Thyroid gland (tissue), 4 donors: ENCODE results near the gene ZC2HC1C.

Experiments used
- CTCF ChIP-seq, 6 experiments: fragments of 200-600 bp in 3 of 6; fragments of 450-650 bp in 3 of 6; sonication (generic) in 3 of 6; IDR thresholded peaks; one replicate each; pipeline ENCODE4 v1.5.1; 2016 to 2019; ENCODE audit warnings: antibody characterized with exemption in 6 of 6, mild to moderate bottlenecking in 2 of 6, inconsistent platforms in 1 of 6, moderate library complexity in 1 of 6
- POLR2A ChIP-seq, 2 donors: fragments of 450-650 bp; IDR thresholded peaks; one replicate each; pipeline ENCODE4 v1.6.1; 2017; ENCODE audit warnings: antibody characterized with exemption in 2 of 2, mild to moderate bottlenecking in 2 of 2, moderate library complexity in 1 of 2

DNA sequence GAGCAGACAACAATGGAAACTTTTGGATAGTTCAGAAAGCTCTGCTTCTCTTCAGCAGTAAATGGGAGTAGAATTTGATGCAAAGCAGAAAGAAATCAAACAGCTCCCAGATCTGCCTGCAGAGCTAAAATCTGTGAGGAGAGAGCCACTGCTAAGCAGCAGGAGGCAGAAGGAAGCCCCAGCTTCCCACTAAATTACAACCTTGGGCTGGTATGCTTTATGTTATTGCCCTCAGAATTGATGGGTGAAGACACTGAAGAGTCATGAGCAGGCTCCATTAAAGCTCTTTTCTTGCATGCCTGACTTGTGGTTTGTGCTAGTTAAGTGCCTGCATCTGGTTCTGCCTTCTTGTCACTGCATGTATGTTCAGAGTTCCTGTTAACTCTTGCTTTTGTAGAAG, 8.4 kb downstream of the ZC2HC1C start:
- TF ChIP-seq POLR2A (IDR thresholded peaks at IDR 0.05) (no peak), CTCF (IDR thresholded peaks at IDR 0.05) (no peak)
